IPS-18c (cell line): ENCODE data around the gene C9orf78.

Experiments
- H3K4me3 ChIP-seq: 2 replicates; pipeline ENCODE4 v1.7.0; 2013; ENCODE audit warnings: low read depth, mild to moderate bottlenecking, low read length, moderate library complexity; ENCODE audit not compliant: insufficient read depth
- H3K9me3 ChIP-seq: one replicate; pipeline ENCODE4 v1.6.1; 2013; ENCODE audit warnings: mild to moderate bottlenecking, low read length, moderate library complexity; ENCODE audit not compliant: control insufficient read depth, insufficient read depth

The C9orf78 gene

DNA sequence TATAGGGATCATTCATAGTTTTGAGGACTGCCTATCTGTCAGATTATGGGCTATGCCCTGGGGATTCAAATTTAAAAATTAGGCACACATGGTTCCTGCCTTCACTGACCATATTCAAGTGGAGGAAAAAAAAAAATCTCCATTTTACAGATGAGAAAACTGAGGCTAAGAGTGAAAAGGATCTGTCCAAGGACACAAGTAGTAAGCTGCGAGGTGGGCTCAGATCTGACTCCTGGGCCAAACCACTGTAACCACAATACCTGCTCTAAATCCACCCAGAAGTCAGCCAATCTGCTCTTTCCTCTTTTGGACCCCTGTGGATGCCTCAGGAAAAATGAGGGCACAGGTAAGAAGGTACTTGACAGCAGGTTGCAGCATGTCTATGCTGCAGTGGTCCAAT lies 8.3 kb downstream of the C9orf78 start:
- H3K9me3 ChIP-seq = no peaks in the 10 kb centered on the region
- no peak overlapping the region for H3K4me3 ChIP-seq

- no peak overlapping the region for H3K4me3 ChIP-seq
- no peaks in the 10 kb centered on the region for H3K9me3 ChIP-seq
Measured at GRCh38 chr9:129826344-129826743, 8.7 kb downstream of the C9orf78 start.

DNA sequence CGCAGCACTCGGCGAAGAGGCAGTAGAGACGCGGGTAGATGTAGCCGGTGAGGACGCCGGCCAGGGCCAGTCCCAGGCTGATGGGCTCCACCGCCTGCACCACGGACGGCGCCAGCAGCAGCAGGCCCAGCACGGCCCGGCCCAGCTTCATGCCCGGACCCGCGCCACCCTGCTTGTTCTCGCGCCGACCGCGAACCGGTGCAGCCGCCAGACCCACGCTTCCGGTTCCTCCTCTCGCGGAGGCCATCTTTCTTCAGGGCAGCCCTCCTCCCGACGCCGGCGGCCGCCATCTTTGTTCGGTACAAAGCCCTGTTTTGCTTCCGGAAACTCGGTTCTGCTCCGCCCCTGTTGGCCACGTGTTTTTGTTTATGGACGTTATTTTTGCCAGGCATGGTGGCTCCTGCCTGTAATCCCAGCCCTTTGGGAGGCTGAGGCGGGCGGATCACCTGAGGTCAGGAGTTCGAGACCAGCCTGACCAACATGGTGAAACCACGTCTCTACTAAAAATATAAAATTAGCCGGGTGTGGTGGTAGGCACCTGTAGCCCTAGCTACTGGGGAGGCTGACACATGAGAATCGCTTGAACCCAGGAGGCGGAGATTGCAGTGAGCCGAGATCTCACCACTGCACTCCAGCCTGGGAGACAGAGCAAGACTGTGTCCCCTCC lies 11.0 kb downstream of the C9orf78 start, which contains the start of gene TOR1A:
Gene TOR1A (minus strand): TSS at position 202 of the 667 bp plus-strand sequence. CDS start 51 bp downstream, at position 151.
- peak within 1 kb of the TSS; percentile 87 for H3K4me3 ChIP-seq
- H3K9me3 ChIP-seq = no peaks in the 10 kb centered on the region

GRCh38 chr9:129823542-129823934 lies 11.5 kb downstream of the C9orf78 start:
- no peaks in the 10 kb centered on the region for H3K9me3 ChIP-seq
- peak overlapping the region; percentile 87 for H3K4me3 ChIP-seq

DNA sequence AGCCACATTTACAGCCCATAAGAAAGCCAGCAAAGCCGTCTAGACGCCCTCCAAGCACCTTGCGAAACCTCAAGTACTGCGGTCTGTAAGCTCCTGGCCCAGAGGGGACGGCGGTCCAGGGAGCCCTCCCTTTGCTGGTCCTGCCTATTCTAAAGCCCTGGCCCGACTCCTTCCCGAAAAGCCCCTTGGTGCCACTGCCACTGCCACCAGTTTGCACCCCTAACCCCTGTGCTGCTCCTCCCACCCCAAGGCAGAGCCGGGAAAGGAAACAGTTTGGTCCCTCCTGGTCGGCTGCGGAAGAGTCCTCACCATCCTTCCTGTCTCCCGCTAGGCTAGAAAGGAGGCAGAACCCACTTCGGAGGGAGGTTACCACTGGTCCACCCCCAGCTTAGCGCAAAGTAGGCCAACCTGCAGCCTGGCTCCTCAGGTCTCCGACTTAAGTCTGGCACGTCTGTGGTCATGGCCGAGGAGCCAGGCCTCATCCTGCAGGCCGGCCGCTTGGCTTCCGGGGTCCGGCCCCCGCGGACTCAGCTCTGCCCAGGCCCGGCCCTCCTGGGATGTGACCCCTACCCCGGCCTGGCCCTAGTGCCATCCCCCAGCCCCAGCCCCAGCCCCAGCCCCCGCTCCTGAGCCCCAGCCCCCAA lies 12.1 kb downstream of the C9orf78 start:
- Histone ChIP-seq H3K4me3 (peak overlapping the region; percentile 58), H3K9me3 (no peaks in the 10 kb centered on the region)

- Histone ChIP-seq H3K9me3 (no peaks in the 10 kb centered on the region), H3K4me3 (no peak overlapping the region)
Measured at GRCh38 chr9:129816501-129817435, 18.3 kb downstream of the C9orf78 start.

GRCh38 chr9:129815278-129815677 lies 19.8 kb downstream of the C9orf78 start:
- no peaks in the 10 kb centered on the region for H3K9me3 ChIP-seq
- H3K4me3 ChIP-seq = no peak overlapping the region

GRCh38 chr9:129814432-129815223 lies 20.4 kb downstream of the C9orf78 start:
- no peaks in the 10 kb centered on the region for H3K9me3 ChIP-seq
- no peak overlapping the region for H3K4me3 ChIP-seq

- Histone ChIP-seq H3K9me3 (no peaks in the 10 kb centered on the region), H3K4me3 (no peak overlapping the region)
Measured at GRCh38 chr9:129813661-129814060, 21.4 kb downstream of the C9orf78 start.

- Histone ChIP-seq H3K9me3 (no peaks in the 10 kb centered on the region), H3K4me3 (no peak overlapping the region)
Measured at GRCh38 chr9:129812385-129812784, 22.7 kb downstream of the C9orf78 start.

GRCh38 chr9:129811967-129812363 lies 23.1 kb downstream of the C9orf78 start:
- H3K4me3 ChIP-seq = no peak overlapping the region
- H3K9me3 ChIP-seq = no peaks in the 10 kb centered on the region

GRCh38 chr9:129810788-129811187 lies 24.3 kb downstream of the C9orf78 start:
- no peaks in the 10 kb centered on the region for H3K9me3 ChIP-seq

GRCh38 chr9:129810116-129810515 lies 25.0 kb downstream of the C9orf78 start:
- no peak overlapping the region for H3K4me3 ChIP-seq
- no peaks in the 10 kb centered on the region for H3K9me3 ChIP-seq

More at GRCh38 chr9:129810788-129811187, 24.3 kb downstream of the C9orf78 start:
- no peak overlapping the region for H3K4me3 ChIP-seq

- Histone ChIP-seq H3K9me3 (no peaks in the 10 kb centered on the region), H3K4me3 (no peak overlapping the region)
Measured at GRCh38 chr9:129809346-129809745, 25.7 kb downstream of the C9orf78 start.

- H3K9me3 ChIP-seq = peaks cover 2% of the 10 kb centered on the region
- H3K4me3 ChIP-seq = no peak overlapping the region
Measured at GRCh38 chr9:129806061-129806460, 29.0 kb downstream of the C9orf78 start.

DNA sequence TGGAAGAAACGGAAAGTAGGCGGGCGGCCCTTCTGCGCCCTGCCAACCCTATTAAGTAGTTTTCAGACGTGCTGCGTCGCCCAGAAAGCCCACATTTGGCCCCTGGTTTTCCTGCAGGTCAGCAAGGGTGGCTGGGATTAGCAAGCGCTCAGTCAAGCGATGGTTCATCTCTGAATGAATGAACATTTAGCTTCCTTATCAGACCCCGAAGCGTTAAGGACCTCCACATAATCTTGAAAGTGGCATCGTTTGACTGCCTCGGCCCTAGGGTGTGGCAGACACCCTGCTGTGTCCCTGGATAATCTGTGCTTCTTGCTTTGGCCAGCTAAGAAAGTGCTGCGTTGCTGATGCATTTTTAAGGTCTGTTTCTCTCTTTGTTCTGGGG lies 31.4 kb downstream of the C9orf78 start:
- Histone ChIP-seq H3K9me3 (peaks cover 2% of the 10 kb centered on the region), H3K4me3 (peak overlapping the region; percentile 95)
